ENCODE results near the gene RCBTB2. TPM values are rescaled to one million over a fixed set of nuclear protein-coding genes. Genes with fewer than 3 reads are reported as not detected.
A peak's percentile ranks its signal among the peaks of the same experiment; 100 is the strongest.

RCBTB2 gene
- polyA plus RNA-seq, 3 donors, result 55.5 to 100 (median 64.4) TPM

DNA sequence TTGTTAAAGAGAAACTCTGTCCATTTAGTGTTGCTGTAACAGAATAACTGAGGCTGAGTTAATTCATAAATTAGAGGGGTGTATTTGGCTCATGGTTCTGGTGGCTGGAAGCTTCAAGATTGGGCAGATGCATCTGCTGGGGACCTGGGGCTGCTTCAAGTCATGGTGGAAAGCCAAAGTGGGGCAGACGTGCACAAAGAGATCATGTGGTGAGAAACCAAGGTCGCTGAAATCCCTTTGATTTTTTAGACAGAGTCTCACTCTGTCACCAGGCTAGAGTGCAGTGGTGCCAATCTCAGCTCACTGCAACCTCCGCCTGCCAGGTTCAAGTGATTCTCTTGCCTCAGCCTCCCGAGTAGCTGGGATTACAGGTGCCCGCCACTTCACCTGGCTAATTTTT lies 46.0 kb downstream of the RCBTB2 start:
- Mint-ChIP-seq H3K36me3 (peaks cover 60 to 73% of the 10 kb centered on the region in 2 donors), H3K27ac (peak overlapping the region in 4 of 7 donors; percentile 28 to 73 (median 50)), H3K4me3 (no peak overlapping the region), H3K4me1 (peaks cover 56% of the 10 kb centered on the region), H3K9me3 (peaks cover 0 to 2% (median 0%) of the 10 kb centered on the region in 7 donors), H3K27me3 (ENCODE audit: low read depth in 3 of 3) (no peaks in the 10 kb centered on the region)
- no peak overlapping the region for H3K4me2 ChIP-seq (replicated peaks; ENCODE audit: extremely low read depth, low read length, poor library complexity, severe bottlenecking)
- peak overlapping the region in 1 of 2 donors; percentile 46 for H3K27ac ChIP-seq (ENCODE audit: low read depth in 1 of 2, low read length in 2 of 2)
- no peak overlapping the region for H2AFZ ChIP-seq (ENCODE audit: insufficient read depth, low read depth, low read length, poor library complexity, severe bottlenecking)
- intact Hi-C loops (cut with micrococcal nuclease), result no loop called here
- no peaks in the 10 kb centered on the region for H3K9me3 ChIP-seq (replicated peaks in 1 of 2; ENCODE audit: control insufficient read depth in 1 of 2, insufficient read depth in 1 of 2, low read length in 2 of 2)
- H4K20me1 ChIP-seq (ENCODE audit: insufficient read depth, low read length), result no peaks in the 10 kb centered on the region
- 100% methylated on average over 4 of the region's 5 CpGs for WGBS (ENCODE audit: insufficient coverage)
- peaks cover 37 to 46% of the 10 kb centered on the region in 2 donors for H3K4me1 ChIP-seq (ENCODE audit: control insufficient read depth in 1 of 2, insufficient read depth in 2 of 2, low read length in 2 of 2)
- H3K27me3 ChIP-seq (ENCODE audit: control insufficient read depth in 2 of 2, insufficient read depth in 2 of 2, low read length in 2 of 2), result no peaks in the 10 kb centered on the region
- no peak overlapping the region for H3K9ac ChIP-seq (ENCODE audit: insufficient read depth, low read length, poor library complexity, severe bottlenecking)
- TF ChIP-seq, protein P1, sequence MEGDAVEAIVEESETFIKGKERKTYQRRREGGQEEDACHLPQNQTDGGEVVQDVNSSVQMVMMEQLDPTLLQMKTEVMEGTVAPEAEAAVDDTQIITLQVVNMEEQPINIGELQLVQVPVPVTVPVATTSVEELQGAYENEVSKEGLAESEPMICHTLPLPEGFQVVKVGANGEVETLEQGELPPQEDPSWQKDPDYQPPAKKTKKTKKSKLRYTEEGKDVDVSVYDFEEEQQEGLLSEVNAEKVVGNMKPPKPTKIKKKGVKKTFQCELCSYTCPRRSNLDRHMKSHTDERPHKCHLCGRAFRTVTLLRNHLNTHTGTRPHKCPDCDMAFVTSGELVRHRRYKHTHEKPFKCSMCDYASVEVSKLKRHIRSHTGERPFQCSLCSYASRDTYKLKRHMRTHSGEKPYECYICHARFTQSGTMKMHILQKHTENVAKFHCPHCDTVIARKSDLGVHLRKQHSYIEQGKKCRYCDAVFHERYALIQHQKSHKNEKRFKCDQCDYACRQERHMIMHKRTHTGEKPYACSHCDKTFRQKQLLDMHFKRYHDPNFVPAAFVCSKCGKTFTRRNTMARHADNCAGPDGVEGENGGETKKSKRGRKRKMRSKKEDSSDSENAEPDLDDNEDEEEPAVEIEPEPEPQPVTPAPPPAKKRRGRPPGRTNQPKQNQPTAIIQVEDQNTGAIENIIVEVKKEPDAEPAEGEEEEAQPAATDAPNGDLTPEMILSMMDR (IDR thresholded peaks at IDR 0.05), result no peak
- peaks cover 23 to 58% of the 10 kb centered on the region in 2 donors for H3K36me3 ChIP-seq (replicated peaks in 1 of 2; ENCODE audit: control insufficient read depth in 1 of 2, insufficient read depth in 2 of 2, low read length in 2 of 2)
- H3K4me3 ChIP-seq (replicated peaks in 1 of 3; ENCODE audit: low read depth in 2 of 3, low read length in 3 of 3), result no peak overlapping the region
- no peak for DNase-seq
- peaks cover 39% of the 10 kb centered on the region for H3K79me2 ChIP-seq (ENCODE audit: insufficient read depth, low read length)

DNA sequence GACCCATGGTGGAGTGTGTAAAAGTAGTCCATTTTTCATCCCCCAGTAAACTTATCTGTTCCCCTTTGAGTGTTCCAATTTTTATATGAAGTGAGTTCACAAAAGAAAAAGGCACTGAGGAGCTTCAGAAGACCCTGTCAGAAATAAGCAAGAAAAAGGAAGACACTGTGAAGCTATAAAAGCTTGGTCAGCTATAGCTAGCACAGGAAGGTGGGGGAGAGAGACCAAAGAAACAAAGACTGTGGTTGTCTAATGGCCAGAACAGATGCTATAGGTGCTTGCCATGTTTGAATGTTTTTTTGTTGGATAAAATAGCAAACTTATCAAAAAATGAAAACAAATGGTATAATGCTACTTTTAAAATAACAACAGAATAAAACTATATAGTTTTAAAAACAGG lies 46.5 kb downstream of the RCBTB2 start:
- no peak overlapping the region for H3K4me3 Mint-ChIP-seq

More for the DNA sequence above, 46.5 kb downstream of the RCBTB2 start:
- H3K27ac Mint-ChIP-seq, result peak overlapping the region in 1 of 7 donors; percentile 73
- H3K27ac ChIP-seq (ENCODE audit: low read depth in 1 of 2, low read length in 2 of 2), result peak overlapping the region in 1 of 2 donors; percentile 46
- H3K4me1 ChIP-seq (ENCODE audit: control insufficient read depth in 1 of 2, insufficient read depth in 2 of 2, low read length in 2 of 2), result peaks cover 32 to 42% of the 10 kb centered on the region in 2 donors
- peaks cover 36% of the 10 kb centered on the region for H3K79me2 ChIP-seq (ENCODE audit: insufficient read depth, low read length)
- peaks cover 60 to 74% of the 10 kb centered on the region in 2 donors for H3K36me3 Mint-ChIP-seq
- no peak for DNase-seq
- H4K20me1 ChIP-seq (ENCODE audit: insufficient read depth, low read length), result no peaks in the 10 kb centered on the region
- intact Hi-C loops (cut with micrococcal nuclease), result no loop called here
- no peaks in the 10 kb centered on the region for H3K27me3 ChIP-seq (ENCODE audit: control insufficient read depth in 2 of 2, insufficient read depth in 2 of 2, low read length in 2 of 2)
- peaks cover 23 to 60% of the 10 kb centered on the region in 2 donors for H3K36me3 ChIP-seq (replicated peaks in 1 of 2; ENCODE audit: control insufficient read depth in 1 of 2, insufficient read depth in 2 of 2, low read length in 2 of 2)
- H3K9ac ChIP-seq (ENCODE audit: insufficient read depth, low read length, poor library complexity, severe bottlenecking), result no peak overlapping the region
- no peaks in the 10 kb centered on the region for H3K9me3 ChIP-seq (replicated peaks in 1 of 2; ENCODE audit: control insufficient read depth in 1 of 2, insufficient read depth in 1 of 2, low read length in 2 of 2)
- peaks cover 54% of the 10 kb centered on the region for H3K4me1 Mint-ChIP-seq
- peaks cover 0 to 2% (median 0%) of the 10 kb centered on the region in 7 donors for H3K9me3 Mint-ChIP-seq
- H3K4me2 ChIP-seq (replicated peaks; ENCODE audit: extremely low read depth, low read length, poor library complexity, severe bottlenecking), result no peak overlapping the region
- H3K27me3 Mint-ChIP-seq (ENCODE audit: low read depth in 3 of 3), result no peaks in the 10 kb centered on the region
- H2AFZ ChIP-seq (ENCODE audit: insufficient read depth, low read depth, low read length, poor library complexity, severe bottlenecking), result no peak overlapping the region
- no peak overlapping the region for H3K4me3 ChIP-seq (replicated peaks in 1 of 3; ENCODE audit: low read depth in 2 of 3, low read length in 3 of 3)
- TF ChIP-seq, protein P1 (IDR thresholded peaks at IDR 0.05), result no peak
